NCI-H446 (cell line): Measurements from ENCODE around the gene PPARG.
A peak's percentile ranks its signal among the peaks of the same experiment; 100 is the strongest.

ENCODE experiments used
- DNase-seq, 2 experiments: peaks; one replicate each; lab custom pipeline; 2025; lab: John Stamatoyannopoulos, UW

Gene PPARG

DNA sequence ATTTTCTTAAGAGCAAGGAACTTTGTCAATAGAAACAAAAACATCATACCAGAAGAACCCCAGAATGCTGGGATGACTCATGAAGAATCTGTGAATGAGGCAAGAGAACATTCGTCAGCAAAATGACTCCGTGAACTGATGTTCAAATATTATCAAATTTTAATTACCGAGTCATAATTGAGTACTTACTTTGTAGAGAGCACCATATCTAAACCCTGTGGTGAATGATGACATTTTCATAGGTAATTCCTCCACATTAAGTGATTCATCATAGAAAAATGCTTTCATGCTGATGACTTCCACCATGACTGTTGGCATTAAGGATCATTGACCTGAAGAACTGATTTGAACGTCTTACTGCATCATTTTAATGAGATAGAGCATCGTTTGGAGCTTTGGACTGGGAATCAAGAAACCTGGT lies 56.3 kb downstream of the PPARG start:
- no peak for DNase-seq

GRCh38 chr3:12345584-12346494 lies 57.0 kb downstream of the PPARG start:
- DNase-seq: no peak

GRCh38 chr3:12347301-12347700 lies 58.4 kb downstream of the PPARG start:
- no peak for DNase-seq

DNA sequence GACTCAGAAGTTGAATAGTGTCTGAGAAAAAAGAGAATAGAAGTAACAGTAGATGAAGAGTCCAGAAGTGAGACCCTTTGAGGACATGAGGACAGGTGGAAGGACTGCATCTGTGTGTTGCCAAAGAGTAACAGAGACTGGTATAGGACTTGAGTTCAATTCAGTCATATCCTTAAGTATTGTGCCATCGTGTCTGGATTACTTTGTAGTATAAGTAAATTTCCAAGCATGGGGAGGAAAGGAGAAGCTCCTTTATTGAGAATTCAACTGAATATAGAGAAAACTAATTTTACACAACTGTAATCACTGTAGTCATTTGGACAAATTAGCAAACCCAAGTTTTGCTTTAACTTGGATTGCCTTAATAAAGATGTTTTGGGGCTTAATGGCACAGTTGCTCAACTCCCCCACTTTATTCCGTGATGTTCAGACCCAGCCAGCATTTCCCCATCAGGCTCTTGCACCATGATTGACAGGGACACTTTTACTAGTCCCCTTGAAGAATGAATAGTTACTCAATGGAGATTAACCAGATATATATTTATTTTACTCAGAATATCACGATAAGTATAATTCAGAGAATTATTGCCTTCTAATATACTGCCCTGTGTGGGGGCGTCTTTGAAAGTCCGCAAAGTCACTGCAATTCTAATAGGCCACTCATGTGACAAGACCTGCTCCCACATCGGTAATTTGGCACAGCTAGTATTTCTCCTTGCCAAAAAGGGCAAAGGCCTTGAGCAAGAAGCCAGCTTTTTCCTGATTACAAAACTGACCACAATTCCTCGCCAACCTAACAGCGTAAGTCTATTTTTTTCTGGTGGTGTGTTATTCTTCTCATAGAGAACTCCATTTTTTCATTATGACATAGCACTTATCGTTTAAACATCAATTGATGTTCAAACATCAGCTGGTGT lies 61.3 kb downstream of the PPARG start:
- no peak for DNase-seq

GRCh38 chr3:12351145-12351544 lies 62.3 kb downstream of the PPARG start:
- DNase-seq: no peak

GRCh38 chr3:12352253-12352652 lies 63.4 kb downstream of the PPARG start:
- no peak for DNase-seq

- DNase-seq: no peak
Measured at GRCh38 chr3:12352755-12353154, 63.9 kb downstream of the PPARG start.

DNA sequence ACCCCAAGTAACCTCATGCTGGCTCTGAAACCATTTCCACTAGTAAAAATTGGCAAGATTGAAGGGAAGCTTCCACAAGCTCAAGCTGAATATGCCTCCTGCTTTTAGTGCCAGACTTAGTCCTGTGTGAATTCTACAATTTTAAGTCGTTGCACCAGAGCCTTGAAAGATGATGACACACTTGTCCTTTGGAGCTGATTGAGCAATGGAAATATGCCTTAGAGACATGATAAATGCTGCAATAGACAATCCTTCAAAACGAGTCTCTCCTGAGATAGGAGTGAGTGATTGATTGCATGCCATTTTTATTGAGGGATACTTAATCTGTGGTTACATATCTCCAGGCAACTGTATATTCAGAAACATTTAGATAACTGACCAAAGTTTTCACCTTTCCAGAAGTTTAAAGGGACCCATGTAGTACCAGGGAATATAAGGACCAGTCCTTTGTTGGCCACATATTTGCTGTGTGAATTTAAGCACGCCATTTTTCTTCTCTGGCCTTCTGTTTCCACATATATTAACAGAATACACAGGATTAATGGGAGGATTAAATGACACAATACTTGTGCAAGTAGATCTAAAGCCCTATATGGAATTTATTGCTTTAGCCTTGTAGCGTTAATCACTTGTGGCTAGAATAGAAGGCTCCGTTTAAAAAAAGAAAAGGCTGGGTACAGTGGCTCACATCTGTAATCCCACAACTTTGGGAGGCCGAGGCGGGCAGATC lies 65.1 kb downstream of the PPARG start:
- no peak for DNase-seq

DNA sequence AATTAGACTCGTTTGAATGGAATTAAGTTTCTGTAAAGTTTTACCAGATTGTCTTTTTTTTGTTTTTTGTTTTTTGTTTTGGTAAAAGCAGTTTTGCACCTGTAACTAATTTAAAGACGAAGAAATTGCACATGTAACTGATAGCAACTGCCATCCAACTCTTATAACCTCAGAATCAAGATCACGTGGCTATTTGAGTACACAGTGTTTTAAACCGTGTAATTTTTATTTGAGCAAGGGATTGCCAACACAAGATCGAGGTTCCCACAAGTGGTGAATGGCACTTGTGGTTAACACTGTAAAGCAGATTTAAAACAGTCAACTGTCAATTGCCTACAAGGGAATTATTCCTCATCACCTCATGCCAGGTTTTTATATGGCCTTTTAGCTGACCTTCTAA lies 67.3 kb downstream of the PPARG start:
- no peak for DNase-seq

GRCh38 chr3:12356996-12357395 lies 68.1 kb downstream of the PPARG start:
- DNase-seq: no peak

- DNase-seq: no peak
Measured at GRCh38 chr3:12357456-12357855, 68.6 kb downstream of the PPARG start.

DNA sequence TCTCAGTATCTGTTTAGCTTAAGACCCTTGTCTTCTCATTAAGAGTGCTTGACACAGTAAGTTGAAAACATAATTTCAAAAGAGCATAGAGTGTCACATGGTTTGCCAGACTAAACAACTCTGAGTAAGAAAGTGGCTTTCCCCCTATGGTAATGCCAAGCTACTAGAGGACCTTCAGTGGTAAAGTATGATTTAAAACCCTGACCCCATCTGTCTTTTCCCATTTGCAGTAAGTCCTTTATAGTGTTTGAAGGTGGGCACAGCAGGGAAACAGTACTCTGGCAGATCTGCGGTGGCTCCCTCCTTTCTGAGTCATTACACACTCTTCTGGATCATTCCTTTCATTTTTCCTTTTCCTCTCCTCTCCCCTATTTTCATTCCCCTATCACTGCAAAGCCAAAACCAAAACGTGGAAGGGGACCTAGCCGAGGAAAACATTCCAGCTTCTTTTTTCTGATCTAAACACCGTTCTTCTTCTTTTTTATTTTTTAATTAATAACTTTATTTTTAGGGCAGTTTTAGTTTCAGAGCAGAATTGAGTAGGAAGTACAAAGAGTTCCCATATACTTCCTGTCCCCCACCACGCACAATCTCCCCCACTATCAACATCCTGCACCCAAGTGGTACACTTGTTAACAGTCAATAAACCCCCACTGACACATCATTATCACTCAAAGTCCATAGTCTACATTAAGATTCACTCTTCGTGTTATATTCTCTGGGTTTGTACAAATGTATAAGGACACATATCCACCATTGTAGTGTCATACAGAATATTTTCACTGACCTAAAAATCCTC lies 74.7 kb downstream of the PPARG start:
- DNase-seq: no peak

DNA sequence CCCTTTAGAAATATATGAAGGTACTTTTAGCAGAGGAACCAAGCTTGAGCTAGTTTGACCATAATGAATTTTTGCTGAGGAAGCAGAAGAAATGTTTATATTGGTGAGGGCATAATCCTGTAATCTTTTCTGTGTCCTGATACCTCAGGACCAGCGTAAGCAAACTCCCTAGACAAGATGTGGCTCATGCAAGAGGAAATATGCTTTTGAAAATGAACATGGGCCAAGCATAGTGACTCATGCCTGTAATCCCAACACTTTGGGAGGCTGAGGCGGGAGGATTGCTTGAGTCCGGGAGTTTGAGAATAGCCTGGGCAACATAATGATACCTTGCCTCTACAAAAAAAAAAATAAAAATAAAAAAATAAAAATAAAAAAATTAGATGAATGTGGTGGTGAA lies 78.5 kb downstream of the PPARG start:
- DNase-seq: no peak

DNA sequence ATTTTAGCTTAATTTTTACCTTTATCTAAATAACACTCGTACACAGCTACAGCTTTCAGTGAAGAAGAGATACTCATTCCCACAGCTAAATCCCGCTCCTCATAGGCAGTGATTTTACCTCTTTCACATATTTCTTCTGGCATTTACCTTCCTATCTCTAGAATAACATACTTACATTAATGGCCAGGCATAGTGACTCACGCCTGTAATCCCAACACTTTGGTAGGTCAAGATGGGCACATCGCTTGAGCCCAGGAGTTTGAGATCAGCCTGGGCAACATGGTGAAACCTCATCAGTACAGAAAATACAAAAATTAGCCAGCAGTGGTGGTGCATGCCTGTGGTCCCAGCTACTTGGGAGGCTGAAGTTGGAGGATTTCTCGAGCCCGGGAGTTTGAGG lies 80.2 kb downstream of the PPARG start:
- no peak for DNase-seq

DNA sequence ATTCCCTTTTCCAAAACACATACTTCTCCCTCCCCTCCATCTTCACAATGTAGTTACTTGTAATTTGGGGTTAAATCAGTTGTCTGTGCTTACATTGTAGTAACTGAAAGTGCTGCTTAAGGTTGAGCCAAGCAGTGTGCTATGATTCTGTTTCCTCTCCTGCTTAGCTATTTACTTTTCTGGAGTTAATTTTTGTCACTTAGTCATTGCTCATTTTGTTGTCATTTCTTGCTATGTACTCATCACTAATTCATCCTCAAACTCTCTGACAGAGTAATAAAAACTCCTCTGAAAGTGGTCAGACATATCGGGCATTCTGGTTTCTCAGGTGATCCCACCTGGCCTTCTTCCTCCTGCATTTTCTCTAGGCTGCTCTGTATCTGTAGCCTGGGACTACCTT lies 80.7 kb downstream of the PPARG start:
- DNase-seq: no peak

DNA sequence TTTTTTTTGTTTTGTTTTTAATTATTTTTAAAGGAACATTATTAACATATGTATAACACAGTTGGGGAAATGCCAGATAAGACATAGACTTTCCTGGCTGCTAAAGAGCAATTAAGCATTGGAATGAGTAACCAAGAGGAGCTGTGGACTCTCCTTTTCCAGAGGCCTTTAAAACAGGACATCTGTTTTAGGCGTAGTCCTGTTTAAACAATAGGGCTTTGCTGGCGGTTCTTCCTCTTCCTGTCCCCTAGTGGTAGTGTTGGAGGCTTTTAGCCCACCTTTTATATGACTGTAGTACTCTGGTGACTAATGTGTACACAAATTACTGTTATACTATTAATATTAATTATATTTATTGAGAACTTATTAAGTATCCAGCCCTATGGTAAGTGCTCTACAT lies 81.9 kb downstream of the PPARG start:
- DNase-seq: no peak

- DNase-seq: peak in 1 of 2 experiments; percentile 8
Measured at GRCh38 chr3:12371525-12372140, 82.8 kb downstream of the PPARG start.

- DNase-seq: no peak
Measured at GRCh38 chr3:12372741-12373280, 83.9 kb downstream of the PPARG start.

DNA sequence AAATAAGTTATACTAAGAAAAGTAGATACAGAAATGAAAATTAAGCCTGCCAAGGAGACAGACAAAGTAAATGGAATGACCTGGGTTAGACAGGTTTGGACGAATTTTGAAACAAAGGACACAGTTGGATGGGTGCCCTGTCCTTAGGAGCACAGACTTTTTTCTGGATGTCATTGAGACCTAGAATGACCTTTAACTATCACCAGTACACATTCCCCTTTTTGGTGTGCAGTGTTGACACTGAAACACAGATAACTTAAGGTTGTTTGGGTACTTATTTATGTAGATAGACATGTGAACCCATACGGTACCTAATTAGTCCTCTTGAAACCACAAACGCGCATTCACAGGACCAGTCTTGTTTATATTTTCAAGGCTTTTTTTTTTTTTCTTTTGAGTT lies 86.7 kb downstream of the PPARG start:
- no peak for DNase-seq

- DNase-seq: no peak
Measured at GRCh38 chr3:12379640-12380429, 91.0 kb downstream of the PPARG start.
